K562 (cell line): ENCODE data around the gene RABL2B. TPM values are rescaled to one million over a fixed set of nuclear protein-coding genes. Genes with fewer than 3 reads are reported as not detected.
"Not testable (repeated sequence)": the region's sequence is repeated elsewhere in the genome, so short reads cannot be mapped to it uniquely, and the experiment has no call there.

Source experiments
- ATAC-seq: fragments of 200-7000 bp; cut with Tn5 transposase; 3 replicates; pipeline ENCODE4 v1.9.1; 2020; ENCODE audit warnings: moderate library complexity
- BruUV-seq: library from RNA; stranded (reverse); fragments of 400-500 nt; replicated peaks from 2 replicates; lab custom pipeline; 2021; lab: Mats Ljungman, UMichigan
- CTCF ChIA-PET: fragments of 300-600 bp; formaldehyde crosslinking; extraction: SDS; loops from one replicate; lab custom pipeline; 2021; ENCODE audit warnings: low intra/inter-chr PET ratio; lab: Yijun Ruan, JAX
- POLR2A ChIA-PET: fragments of 300-600, 350-650 bp; sonication (Branson Sonifier 250); formaldehyde crosslinking; extraction: SDS; loops from one replicate; lab custom pipeline; 2021; ENCODE audit warnings: antibody characterized with exemption, inconsistent platforms; lab: Yijun Ruan, JAX
- DNase-seq, 4 experiments: peaks; one replicate each; pipeline versions ENCODE4 v3.0.0 to v3.0.0-alpha.2; 2011 to 2018; ENCODE audit warnings: low spot score in 3 of 4, mixed read lengths in 3 of 4; ENCODE audit errors: extremely low read depth in 1 of 4
- FAIRE-seq: peaks from 2 replicates; lab custom pipeline; 2011; peaks lifted over from hg19 to GRCh38; lab: Jason Lieb, UNC
- H2AFZ ChIP-seq: 2 replicates; pipeline ENCODE4 v1.6.0; 2011; ENCODE audit warnings: low read depth, low read length, control low read depth, inconsistent platforms
- H3K27ac ChIP-seq: fragments of 200-600 bp; 3 replicates; pipeline ENCODE4 v1.8.0; 2011; ENCODE audit warnings: low read depth, mild to moderate bottlenecking, control low read depth, inconsistent platforms, low read length, moderate library complexity, mixed read lengths; ENCODE audit errors: extremely low read depth
- H3K27me3 ChIP-seq, 2 experiments: fragments of 300-600 bp in 1 of 2; 2 replicates in 1 of 2; 3 replicates in 1 of 2; pipeline versions ENCODE4 v1.6.0 to v1.8.0; 2011; ENCODE audit warnings: inconsistent platforms in 2 of 2, low read length in 2 of 2, mild to moderate bottlenecking in 1 of 2, mixed read lengths in 1 of 2, moderate library complexity in 1 of 2; ENCODE audit not compliant: control insufficient read depth in 2 of 2, insufficient read depth in 2 of 2
- H3K36me3 ChIP-seq: fragments of 300-600 bp; 3 replicates; pipeline ENCODE4 v1.8.0; 2011; ENCODE audit warnings: mild to moderate bottlenecking, low read length, inconsistent platforms; ENCODE audit not compliant: control insufficient read depth, insufficient read depth
- H3K4me1 ChIP-seq, 2 experiments: fragments of 200-600 bp in 1 of 2; replicated peaks in 1 of 2; 2 replicates in 1 of 2; 3 replicates in 1 of 2; pipeline versions ENCODE4 v1.5.1 to v1.8.0; 2011; ENCODE audit warnings: inconsistent platforms in 2 of 2, low read length in 2 of 2, mild to moderate bottlenecking in 1 of 2, mixed read lengths in 1 of 2, moderate library complexity in 1 of 2; ENCODE audit not compliant: control insufficient read depth in 2 of 2, insufficient read depth in 2 of 2
- H3K4me2 ChIP-seq: 2 replicates; pipeline ENCODE4 v1.6.1; 2011; ENCODE audit warnings: low read length, control low read depth, inconsistent platforms, mixed read lengths; ENCODE audit not compliant: insufficient read depth
- H3K4me3 ChIP-seq: fragments of 200-600 bp; sonication (generic), shearing (Covaris generic); 2 replicates; pipeline ENCODE4 v1.5.1; 2016; ENCODE audit warnings: control low read depth, inconsistent platforms
- H3K79me2 ChIP-seq: fragments of 200-600 bp; 3 replicates; pipeline ENCODE4 v1.8.0; 2011; ENCODE audit warnings: low read length, inconsistent platforms; ENCODE audit not compliant: control insufficient read depth, insufficient read depth
- H3K9ac ChIP-seq, 2 experiments: 2 replicates each; pipeline versions ENCODE4 v1.6.0 to v1.6.1; 2011; ENCODE audit warnings: low read depth in 2 of 2, low read length in 2 of 2, control low read depth in 1 of 2, inconsistent platforms in 1 of 2, mild to moderate bottlenecking in 1 of 2, mixed read lengths in 1 of 2; ENCODE audit not compliant: insufficient read depth in 1 of 2
- H3K9me1 ChIP-seq: one replicate; pipeline ENCODE4 v1.6.0; 2011; ENCODE audit warnings: inconsistent platforms, mild to moderate bottlenecking, low read length, moderate library complexity; ENCODE audit not compliant: control insufficient read depth, insufficient read depth
- H3K9me3 ChIP-seq: replicated peaks from 2 replicates; pipeline ENCODE4 v1.5.1; 2011; ENCODE audit warnings: low read depth, low read length, inconsistent platforms; ENCODE audit not compliant: control insufficient read depth, insufficient read depth
- H4K20me1 ChIP-seq: replicated peaks from 2 replicates; pipeline ENCODE4 v1.6.1; 2011; ENCODE audit warnings: low read length, inconsistent platforms, mixed read lengths; ENCODE audit not compliant: control insufficient read depth, insufficient read depth
- WGBS: fragments of 100-300 bp; shearing (Covaris generic); methylation state at CpG from one replicate; pipeline ENCODE4 v1.1.6; 2016; ENCODE audit warnings: low coverage, mixed read lengths; ENCODE audit not compliant: insufficient coverage; ENCODE audit errors: missing lambda C conversion rate; 5-methylcytosine and 5-hydroxymethylcytosine counted together
- in situ Hi-C: fragments of 300-500 bp; cut with MboI; formaldehyde crosslinking; loops from 4 replicates; pipeline ENCODE4 v1.15.0; 2018; ENCODE audit warnings: inconsistent platforms, mixed read lengths
- intact Hi-C: fragments of 100-400 bp; cut with micrococcal nuclease; formaldehyde crosslinking; loops from 2 replicates; pipeline ENCODE4 v1.14.2; 2022
- polyA plus RNA-seq, 8 experiments: library from polyadenylated mRNA; depleted of rRNA in 4 of 8; stranded (reverse) in 5 of 8; unstranded in 3 of 8; fragments of >200 nt; fragmentation: Nextera tagmentation in 2 of 8; fragmentation: Illumina TruSeq in 1 of 8; extraction: Ambion mirVana in 2 of 8; extraction: Trizol in 1 of 8; gene quantifications; 2 replicates each; pipeline versions ENCODE4 v1.2.1 to v1.2.3, GENCODE V29; 2011 to 2014; ENCODE audit warnings: inconsistent platforms in 1 of 8, missing spikeins in 1 of 8
- total RNA-seq, 7 experiments: library from RNA; depleted of rRNA in 6 of 7; stranded (reverse); fragments of >200 nt in 6 of 7; fragmentation: Illumina TruSeq in 2 of 7; extraction: Trizol in 2 of 7; gene quantifications; 2 replicates each; pipeline versions ENCODE4 v1.2.1 to v1.2.3, GENCODE V29; 2011 to 2021; ENCODE audit warnings: low replicate concordance in 1 of 7

Gene RABL2B
- total and polyA plus RNA-seq, 9 of the 15 experiments (the other 6 are each of a cell fraction or from before 2014, with no cell fraction given), result 0.76 to 8.5 (median 3.6) TPM

DNA sequence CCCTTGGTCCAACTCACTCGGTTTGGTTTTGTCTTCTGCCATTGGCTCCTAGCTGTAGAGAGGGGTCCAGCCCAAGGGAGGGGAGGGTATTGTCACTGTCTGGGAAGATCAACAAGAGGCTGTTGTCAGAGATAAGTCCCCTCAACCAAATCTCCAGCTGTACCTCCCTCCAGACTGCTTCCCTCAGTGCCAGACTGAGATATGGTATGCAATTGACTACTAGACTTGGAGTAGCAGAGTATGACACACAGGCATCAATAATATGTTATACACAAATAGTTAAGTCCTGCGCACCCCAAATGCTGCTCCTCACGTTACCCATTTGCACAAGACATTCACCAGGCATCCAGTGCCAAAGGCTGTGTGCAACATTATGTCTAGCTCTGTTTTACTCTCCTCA is 1.2 kb downstream of the RABL2B start:
- POLR2A ChIA-PET, H4K20me1 ChIP-seq, ATAC-seq, DNase-seq, H2AFZ ChIP-seq, H3K9me3 ChIP-seq, H3K27me3 ChIP-seq, CTCF ChIA-PET, H3K9ac ChIP-seq, H3K4me3 ChIP-seq, H3K27ac ChIP-seq, H3K36me3 ChIP-seq, BruUV-seq, H3K79me2 ChIP-seq, H3K9me1 ChIP-seq, H3K4me1 ChIP-seq, in situ Hi-C loops, FAIRE-seq, intact Hi-C loops, H3K4me2 ChIP-seq: not testable (repeated sequence)
- 90% methylated on average over 2 of the region's 3 CpGs for WGBS

DNA sequence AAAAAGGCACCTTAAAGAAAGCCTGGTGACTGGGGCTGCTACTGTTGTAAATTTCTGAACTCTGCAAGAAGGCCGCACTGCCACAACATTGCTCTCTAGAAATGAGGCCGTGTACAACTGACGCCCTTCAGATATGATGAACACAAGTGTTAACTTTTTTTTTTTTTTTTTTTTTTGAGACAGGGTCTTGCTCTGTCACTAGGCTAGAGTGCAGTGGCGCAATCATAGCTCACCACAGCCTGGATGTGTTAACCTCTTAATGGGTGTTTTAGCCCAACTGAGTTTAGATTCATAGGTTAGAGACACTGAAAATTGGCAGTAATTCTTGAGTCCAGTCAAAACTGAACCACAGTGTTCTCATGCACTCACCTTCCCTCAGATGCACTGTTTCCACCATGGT is 3.2 kb downstream of the RABL2B start:
- H3K9ac ChIP-seq, result not testable (repeated sequence)

DNA sequence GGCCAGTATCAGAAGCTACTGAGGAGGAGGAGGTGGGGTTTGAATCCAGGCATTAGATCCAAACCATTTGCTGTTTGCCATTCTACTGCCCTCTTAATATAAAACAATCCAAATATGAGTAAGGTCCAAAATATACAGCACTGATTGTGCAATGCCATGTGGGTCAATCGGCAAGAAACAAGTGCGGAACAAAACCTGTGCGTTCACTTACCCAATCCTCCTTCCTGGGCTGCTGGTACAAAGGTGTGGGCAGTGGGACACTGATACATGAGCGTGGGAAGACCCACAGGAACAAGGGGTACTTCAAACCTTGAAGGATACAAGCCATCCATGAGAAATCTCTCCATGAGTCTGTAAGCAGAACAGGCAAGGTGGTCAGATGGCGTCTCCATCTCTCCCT is 5.8 kb downstream of the RABL2B start:
- H3K4me2 ChIP-seq, H4K20me1 ChIP-seq, BruUV-seq, H2AFZ ChIP-seq, ATAC-seq, H3K9me1 ChIP-seq, H3K4me3 ChIP-seq, H3K79me2 ChIP-seq, DNase-seq, CTCF ChIA-PET, H3K27ac ChIP-seq, H3K27me3 ChIP-seq, POLR2A ChIA-PET, H3K4me1 ChIP-seq, intact Hi-C loops, FAIRE-seq, H3K36me3 ChIP-seq, in situ Hi-C loops, H3K9me3 ChIP-seq, H3K9ac ChIP-seq: not testable (repeated sequence)
- 68% methylated on average over 4 of the region's 5 CpGs for WGBS

More for the DNA sequence above, 3.2 kb downstream of the RABL2B start:
- H3K4me3 ChIP-seq, H3K9me3 ChIP-seq, ATAC-seq, H4K20me1 ChIP-seq, H3K27ac ChIP-seq, CTCF ChIA-PET, POLR2A ChIA-PET, H3K4me1 ChIP-seq, DNase-seq, H3K9me1 ChIP-seq, H3K79me2 ChIP-seq, H3K4me2 ChIP-seq, FAIRE-seq, intact Hi-C loops, in situ Hi-C loops, H3K36me3 ChIP-seq, H2AFZ ChIP-seq, BruUV-seq, H3K27me3 ChIP-seq: not testable (repeated sequence)
- WGBS, result 100% methylated on average over 2 of the region's 4 CpGs
